ENCODE results near the gene MYO10. TPM values are rescaled to one million over a fixed set of nuclear protein-coding genes. Genes with fewer than 3 reads are reported as not detected.
A peak's percentile ranks its signal among the peaks of the same experiment; 100 is the strongest.

Gene MYO10
- total RNA-seq, 4 donors from 2014 or later = 51.6 to 190 (median 72.9) TPM

GRCh38 chr5:16690243-16690852 is 245.7 kb downstream of the MYO10 start:
- no peaks in the 10 kb centered on the region for H3K9me3 ChIP-seq
- H3K27me3 ChIP-seq = no peaks in the 10 kb centered on the region
- no peak overlapping the region for H3K4me3 ChIP-seq
- intact Hi-C loops (cut with DNase I; ENCODE audit: low total_unique reads) (no loop called here), in situ Hi-C loops (cut with MboI; ENCODE audit: low pct_ligation_motif_present in 1 of 4, low pct_unique_long_range_greater_than_20kb in 1 of 4, low sequenced_read_pairs in 3 of 4) (no loop called here)
- 21 to 74% methylated on average over 2 to 7 of the region's 7 CpGs for WGBS, 2 donors (ENCODE audit: low coverage in 1 of 2)
- TF ChIP-seq EP300 (IDR thresholded peaks at IDR 0.05; ENCODE audit: low read depth) (no peak), POLR2AphosphoS5 (IDR thresholded peaks at IDR 0.05) (no peak), CTCF (IDR thresholded peaks at IDR 0.05) (peak; percentile 35 to 61 (median 49))
- H3K27ac ChIP-seq = no peak overlapping the region
- no peak for DNase-seq
- H3K36me3 ChIP-seq = no peaks in the 10 kb centered on the region
- H3K4me1 ChIP-seq = no peaks in the 10 kb centered on the region

- no peak for DNase-seq
- WGBS, 2 donors (ENCODE audit: low coverage in 1 of 2) = 27% methylated on average over 2 of the region's 2 CpGs; no CpG with 5 or more reads in 1 of the 2 donors
- Histone ChIP-seq H3K27me3 (no peaks in the 10 kb centered on the region), H3K9me3 (no peaks in the 10 kb centered on the region), H3K36me3 (peaks cover 0 to 18% (median 4%) of the 10 kb centered on the region in 4 donors), H3K4me1 (no peaks in the 10 kb centered on the region), H3K4me3 (no peak overlapping the region), H3K27ac (no peak overlapping the region)
- TF ChIP-seq POLR2AphosphoS5 (IDR thresholded peaks at IDR 0.05) (no peak), CTCF (IDR thresholded peaks at IDR 0.05) (no peak), POLR2A (IDR thresholded peaks at IDR 0.05) (no peak), EP300 (IDR thresholded peaks at IDR 0.05; ENCODE audit: low read depth) (no peak)
- intact Hi-C loops (cut with DNase I; ENCODE audit: low total_unique reads) (no loop called here), in situ Hi-C loops (cut with MboI; ENCODE audit: low pct_ligation_motif_present in 1 of 4, low pct_unique_long_range_greater_than_20kb in 1 of 4, low sequenced_read_pairs in 3 of 4) (no loop called here)
Measured at GRCh38 chr5:16687898-16688297, 248.2 kb downstream of the MYO10 start.

- in situ Hi-C loops (cut with MboI; ENCODE audit: low pct_ligation_motif_present in 1 of 4, low pct_unique_long_range_greater_than_20kb in 1 of 4, low sequenced_read_pairs in 3 of 4) = no loop called here
- Histone ChIP-seq H3K36me3 (peaks cover 0 to 29% (median 10%) of the 10 kb centered on the region in 4 donors), H3K9me3 (no peaks in the 10 kb centered on the region), H3K4me3 (no peak overlapping the region), H3K27ac (no peak overlapping the region), H3K4me1 (no peaks in the 10 kb centered on the region), H3K27me3 (no peaks in the 10 kb centered on the region)
- TF ChIP-seq POLR2A (IDR thresholded peaks at IDR 0.05) (no peak), POLR2AphosphoS5 (IDR thresholded peaks at IDR 0.05) (no peak), EP300 (IDR thresholded peaks at IDR 0.05; ENCODE audit: low read depth) (no peak), CTCF (IDR thresholded peaks at IDR 0.05) (no peak)
- intact Hi-C loops (cut with DNase I; ENCODE audit: low total_unique reads) = no loop called here
- DNase-seq = no peak
- 75 to 84% methylated on average over 4 of the region's 4 CpGs for WGBS, 2 donors (ENCODE audit: low coverage in 1 of 2)
Measured at GRCh38 chr5:16685069-16685468, 251.0 kb downstream of the MYO10 start.

GRCh38 chr5:16681876-16682275 is 254.2 kb downstream of the MYO10 start:
- Histone ChIP-seq H3K9me3 (no peaks in the 10 kb centered on the region), H3K27ac (no peak overlapping the region), H3K4me3 (no peak overlapping the region), H3K36me3 (peaks cover 0 to 38% (median 12%) of the 10 kb centered on the region in 4 donors), H3K4me1 (no peaks in the 10 kb centered on the region), H3K27me3 (no peaks in the 10 kb centered on the region)
- WGBS, 2 donors (ENCODE audit: low coverage in 1 of 2) = 20 to 85% methylated on average over 1 to 13 of the region's 13 CpGs
- DNase-seq = no peak
- intact Hi-C loops (cut with DNase I; ENCODE audit: low total_unique reads) = no loop called here
- in situ Hi-C loops (cut with MboI; ENCODE audit: low pct_ligation_motif_present in 1 of 4, low pct_unique_long_range_greater_than_20kb in 1 of 4, low sequenced_read_pairs in 3 of 4) = no loop called here
- TF ChIP-seq EP300 (IDR thresholded peaks at IDR 0.05; ENCODE audit: low read depth) (no peak), CTCF (IDR thresholded peaks at IDR 0.05) (no peak), POLR2A (IDR thresholded peaks at IDR 0.05) (no peak), POLR2AphosphoS5 (IDR thresholded peaks at IDR 0.05) (no peak)
